ENCODE data around the gene LAYN.

LAYN gene

DNA sequence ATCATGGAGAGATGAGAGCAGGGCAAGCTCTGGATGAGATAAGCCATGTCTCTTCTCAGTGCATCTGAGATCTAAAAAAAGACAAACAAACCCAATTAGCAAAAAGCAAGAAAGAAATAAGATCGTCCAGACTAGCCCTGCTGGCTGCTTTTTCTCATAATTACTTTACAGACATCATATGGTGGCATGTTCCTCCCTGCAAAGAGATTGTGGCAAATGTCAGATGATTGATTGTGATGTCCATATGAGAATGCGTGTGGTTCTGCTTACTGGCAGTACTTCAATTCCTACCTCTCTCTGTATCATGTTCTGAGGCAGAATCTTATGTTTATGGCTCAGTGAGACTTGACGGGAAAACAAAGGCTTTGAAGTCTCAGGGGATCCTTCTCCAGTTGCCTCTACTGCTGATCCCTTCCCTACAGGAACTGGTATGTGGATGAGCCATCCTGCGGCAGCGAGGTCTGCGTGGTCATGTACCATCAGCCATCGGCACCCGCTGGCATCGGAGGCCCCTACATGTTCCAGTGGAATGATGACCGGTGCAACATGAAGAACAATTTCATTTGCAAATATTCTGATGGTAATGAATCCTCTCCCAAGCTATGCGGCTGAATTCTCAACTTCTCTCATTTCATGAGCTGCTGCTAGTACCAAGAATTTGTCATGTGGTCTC is 8.8 kb downstream of the LAYN start:
- ATAC-seq = peak; percentile 68
- TF ChIP-seq ZFP3 (CRISPR knock-in tag; IDR thresholded peaks at IDR 0.05) = 0 out of 2 replicates have a peak, but pooled peaks have one; percentile 19
- TF ChIP-seq ESRRG (CRISPR knock-in tag; IDR thresholded peaks at IDR 0.05) = no peak
- TF ChIP-seq, protein P1, sequence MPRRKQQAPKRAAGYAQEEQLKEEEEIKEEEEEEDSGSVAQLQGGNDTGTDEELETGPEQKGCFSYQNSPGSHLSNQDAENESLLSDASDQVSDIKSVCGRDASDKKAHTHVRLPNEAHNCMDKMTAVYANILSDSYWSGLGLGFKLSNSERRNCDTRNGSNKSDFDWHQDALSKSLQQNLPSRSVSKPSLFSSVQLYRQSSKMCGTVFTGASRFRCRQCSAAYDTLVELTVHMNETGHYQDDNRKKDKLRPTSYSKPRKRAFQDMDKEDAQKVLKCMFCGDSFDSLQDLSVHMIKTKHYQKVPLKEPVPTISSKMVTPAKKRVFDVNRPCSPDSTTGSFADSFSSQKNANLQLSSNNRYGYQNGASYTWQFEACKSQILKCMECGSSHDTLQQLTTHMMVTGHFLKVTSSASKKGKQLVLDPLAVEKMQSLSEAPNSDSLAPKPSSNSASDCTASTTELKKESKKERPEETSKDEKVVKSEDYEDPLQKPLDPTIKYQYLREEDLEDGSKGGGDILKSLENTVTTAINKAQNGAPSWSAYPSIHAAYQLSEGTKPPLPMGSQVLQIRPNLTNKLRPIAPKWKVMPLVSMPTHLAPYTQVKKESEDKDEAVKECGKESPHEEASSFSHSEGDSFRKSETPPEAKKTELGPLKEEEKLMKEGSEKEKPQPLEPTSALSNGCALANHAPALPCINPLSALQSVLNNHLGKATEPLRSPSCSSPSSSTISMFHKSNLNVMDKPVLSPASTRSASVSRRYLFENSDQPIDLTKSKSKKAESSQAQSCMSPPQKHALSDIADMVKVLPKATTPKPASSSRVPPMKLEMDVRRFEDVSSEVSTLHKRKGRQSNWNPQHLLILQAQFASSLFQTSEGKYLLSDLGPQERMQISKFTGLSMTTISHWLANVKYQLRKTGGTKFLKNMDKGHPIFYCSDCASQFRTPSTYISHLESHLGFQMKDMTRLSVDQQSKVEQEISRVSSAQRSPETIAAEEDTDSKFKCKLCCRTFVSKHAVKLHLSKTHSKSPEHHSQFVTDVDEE (CRISPR knock-in tag; IDR thresholded peaks at IDR 0.05) = peak; percentile 87
- TF ChIP-seq, protein P2, sequence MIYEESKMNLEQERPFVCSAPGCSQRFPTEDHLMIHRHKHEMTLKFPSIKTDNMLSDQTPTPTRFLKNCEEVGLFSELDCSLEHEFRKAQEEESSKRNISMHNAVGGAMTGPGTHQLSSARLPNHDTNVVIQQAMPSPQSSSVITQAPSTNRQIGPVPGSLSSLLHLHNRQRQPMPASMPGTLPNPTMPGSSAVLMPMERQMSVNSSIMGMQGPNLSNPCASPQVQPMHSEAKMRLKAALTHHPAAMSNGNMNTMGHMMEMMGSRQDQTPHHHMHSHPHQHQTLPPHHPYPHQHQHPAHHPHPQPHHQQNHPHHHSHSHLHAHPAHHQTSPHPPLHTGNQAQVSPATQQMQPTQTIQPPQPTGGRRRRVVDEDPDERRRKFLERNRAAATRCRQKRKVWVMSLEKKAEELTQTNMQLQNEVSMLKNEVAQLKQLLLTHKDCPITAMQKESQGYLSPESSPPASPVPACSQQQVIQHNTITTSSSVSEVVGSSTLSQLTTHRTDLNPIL (CRISPR knock-in tag; IDR thresholded peaks at IDR 0.05; ENCODE audit: low read depth) = peak; percentile 88
- no peak for TF ChIP-seq GLIS3 (CRISPR knock-in tag; IDR thresholded peaks at IDR 0.05)
- TF ChIP-seq CSDC2 (CRISPR knock-in tag; IDR thresholded peaks at IDR 0.05) = peak; percentile 53
- peak; percentile 83; the same call in 1 of the 2 replicates for TF ChIP-seq TOX (CRISPR knock-in tag; IDR thresholded peaks at IDR 0.05; ENCODE audit: borderline replicate concordance)
- no peak for TF ChIP-seq RARB (CRISPR knock-in tag; IDR thresholded peaks at IDR 0.05)
- TF ChIP-seq ARNTL (CRISPR knock-in tag; IDR thresholded peaks at IDR 0.05; ENCODE audit: borderline replicate concordance, low read depth) = no peak
- TF ChIP-seq, protein P3, sequence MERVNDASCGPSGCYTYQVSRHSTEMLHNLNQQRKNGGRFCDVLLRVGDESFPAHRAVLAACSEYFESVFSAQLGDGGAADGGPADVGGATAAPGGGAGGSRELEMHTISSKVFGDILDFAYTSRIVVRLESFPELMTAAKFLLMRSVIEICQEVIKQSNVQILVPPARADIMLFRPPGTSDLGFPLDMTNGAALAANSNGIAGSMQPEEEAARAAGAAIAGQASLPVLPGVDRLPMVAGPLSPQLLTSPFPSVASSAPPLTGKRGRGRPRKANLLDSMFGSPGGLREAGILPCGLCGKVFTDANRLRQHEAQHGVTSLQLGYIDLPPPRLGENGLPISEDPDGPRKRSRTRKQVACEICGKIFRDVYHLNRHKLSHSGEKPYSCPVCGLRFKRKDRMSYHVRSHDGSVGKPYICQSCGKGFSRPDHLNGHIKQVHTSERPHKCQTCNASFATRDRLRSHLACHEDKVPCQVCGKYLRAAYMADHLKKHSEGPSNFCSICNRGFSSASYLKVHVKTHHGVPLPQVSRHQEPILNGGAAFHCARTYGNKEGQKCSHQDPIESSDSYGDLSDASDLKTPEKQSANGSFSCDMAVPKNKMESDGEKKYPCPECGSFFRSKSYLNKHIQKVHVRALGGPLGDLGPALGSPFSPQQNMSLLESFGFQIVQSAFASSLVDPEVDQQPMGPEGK (CRISPR knock-in tag; IDR thresholded peaks at IDR 0.05; ENCODE audit: borderline replicate concordance) = peak; percentile 47; the same call in 1 of the 2 replicates
- TF ChIP-seq ZC3H10 (CRISPR knock-in tag; IDR thresholded peaks at IDR 0.05) = peak; percentile 37; the same call in 1 of the 2 replicates
- TF ChIP-seq ZNF565 (CRISPR knock-in tag; conservative IDR thresholded peaks at IDR 0.05; ENCODE audit: low read depth) = no peak
- TF ChIP-seq ZNF70 (CRISPR knock-in tag; IDR thresholded peaks at IDR 0.05) = no peak
- peak; percentile 88 for TF ChIP-seq TCF4 (CRISPR knock-in tag; IDR thresholded peaks at IDR 0.05; ENCODE audit: borderline replicate concordance)
- TF ChIP-seq, protein P4, sequence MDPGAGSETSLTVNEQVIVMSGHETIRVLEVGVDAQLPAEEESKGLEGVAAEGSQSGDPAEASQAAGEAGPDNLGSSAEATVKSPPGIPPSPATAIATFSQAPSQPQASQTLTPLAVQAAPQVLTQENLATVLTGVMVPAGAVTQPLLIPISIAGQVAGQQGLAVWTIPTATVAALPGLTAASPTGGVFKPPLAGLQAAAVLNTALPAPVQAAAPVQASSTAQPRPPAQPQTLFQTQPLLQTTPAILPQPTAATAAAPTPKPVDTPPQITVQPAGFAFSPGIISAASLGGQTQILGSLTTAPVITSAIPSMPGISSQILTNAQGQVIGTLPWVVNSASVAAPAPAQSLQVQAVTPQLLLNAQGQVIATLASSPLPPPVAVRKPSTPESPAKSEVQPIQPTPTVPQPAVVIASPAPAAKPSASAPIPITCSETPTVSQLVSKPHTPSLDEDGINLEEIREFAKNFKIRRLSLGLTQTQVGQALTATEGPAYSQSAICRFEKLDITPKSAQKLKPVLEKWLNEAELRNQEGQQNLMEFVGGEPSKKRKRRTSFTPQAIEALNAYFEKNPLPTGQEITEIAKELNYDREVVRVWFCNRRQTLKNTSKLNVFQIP (CRISPR knock-in tag; IDR thresholded peaks at IDR 0.05; ENCODE audit: borderline replicate concordance, low read depth) = no peak
- no peak for TF ChIP-seq BACH2 (CRISPR knock-in tag; IDR thresholded peaks at IDR 0.05; ENCODE audit: borderline replicate concordance)
- TF ChIP-seq PPARA (CRISPR knock-in tag; IDR thresholded peaks at IDR 0.05; ENCODE audit: borderline replicate concordance) = no peak
- TF ChIP-seq ZNF8 (CRISPR knock-in tag; IDR thresholded peaks at IDR 0.05) = no peak
- TF ChIP-seq SNAI2 (CRISPR knock-in tag; IDR thresholded peaks at IDR 0.05) = peak; percentile 15; the same call in 1 of the 2 replicates
- TF ChIP-seq ZFP30 (CRISPR knock-in tag; IDR thresholded peaks at IDR 0.05) = no peak
- TF ChIP-seq, protein P5, sequence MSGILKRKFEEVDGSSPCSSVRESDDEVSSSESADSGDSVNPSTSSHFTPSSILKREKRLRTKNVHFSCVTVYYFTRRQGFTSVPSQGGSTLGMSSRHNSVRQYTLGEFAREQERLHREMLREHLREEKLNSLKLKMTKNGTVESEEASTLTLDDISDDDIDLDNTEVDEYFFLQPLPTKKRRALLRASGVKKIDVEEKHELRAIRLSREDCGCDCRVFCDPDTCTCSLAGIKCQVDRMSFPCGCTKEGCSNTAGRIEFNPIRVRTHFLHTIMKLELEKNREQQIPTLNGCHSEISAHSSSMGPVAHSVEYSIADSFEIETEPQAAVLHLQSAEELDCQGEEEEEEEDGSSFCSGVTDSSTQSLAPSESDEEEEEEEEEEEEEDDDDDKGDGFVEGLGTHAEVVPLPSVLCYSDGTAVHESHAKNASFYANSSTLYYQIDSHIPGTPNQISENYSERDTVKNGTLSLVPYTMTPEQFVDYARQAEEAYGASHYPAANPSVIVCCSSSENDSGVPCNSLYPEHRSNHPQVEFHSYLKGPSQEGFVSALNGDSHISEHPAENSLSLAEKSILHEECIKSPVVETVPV (CRISPR knock-in tag; IDR thresholded peaks at IDR 0.05) = peak; percentile 50; the same call in 1 of the 2 replicates
- TF ChIP-seq OSR1 (CRISPR knock-in tag; IDR thresholded peaks at IDR 0.05) = no peak
- peak; percentile 93 for TF ChIP-seq ISL1 (CRISPR knock-in tag; IDR thresholded peaks at IDR 0.05)

DNA sequence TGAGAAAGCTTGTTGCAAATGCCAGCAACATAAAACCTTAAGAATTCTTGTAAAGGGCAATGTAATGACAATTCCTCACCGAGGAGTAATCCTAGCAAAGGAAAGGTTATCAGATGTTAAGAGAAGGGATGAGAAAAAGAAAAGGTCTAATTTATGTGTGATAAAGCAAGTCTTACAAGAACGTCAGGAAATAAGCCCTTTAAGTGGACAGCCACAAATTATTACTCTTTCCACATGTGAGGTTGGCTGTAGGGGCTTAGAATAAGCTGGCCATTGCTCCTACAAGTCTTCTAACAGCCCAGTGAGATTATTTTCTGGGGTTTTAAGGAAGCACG is 9.3 kb downstream of the LAYN start:
- no peak for ATAC-seq
- TF ChIP-seq GLIS3 (CRISPR knock-in tag; IDR thresholded peaks at IDR 0.05) (0 out of 2 replicates have a peak, but pooled peaks have one; percentile 24), TCF4 (CRISPR knock-in tag; IDR thresholded peaks at IDR 0.05; ENCODE audit: borderline replicate concordance) (no peak)
